Parathyroid adenoma (tissue), 2 donors: ENCODE results near the gene CALR3.
A peak's percentile ranks its signal among the peaks of the same experiment; 100 is the strongest.
"Not testable (repeated sequence)": the region's sequence is repeated elsewhere in the genome, so short reads cannot be mapped to it uniquely, and the experiment has no call there.

Experiments used
- H2AFZ ChIP-seq: fragments of 300-600 bp; sonication (generic); one replicate; pipeline ENCODE4 v1.7.0; 2017; ENCODE audit warnings: antibody characterized with exemption, mild to moderate bottlenecking
- H3K27ac ChIP-seq: fragments of 300-600 bp; sonication (generic); one replicate; pipeline ENCODE4 v1.7.0; 2017
- H3K27me3 ChIP-seq: fragments of 300-600 bp; sonication (generic); one replicate; pipeline ENCODE4 v1.7.0; 2017; ENCODE audit warnings: low read length; ENCODE audit not compliant: control insufficient read depth, insufficient read depth
- H3K36me3 ChIP-seq: fragments of 300-600 bp; sonication (generic); one replicate; pipeline ENCODE4 v1.7.0; 2017; ENCODE audit warnings: low read length; ENCODE audit not compliant: control insufficient read depth, insufficient read depth
- H3K4me1 ChIP-seq: fragments of 300-600 bp; sonication (generic); one replicate; pipeline ENCODE4 v1.7.0; 2017; ENCODE audit warnings: control low read depth
- H3K4me2 ChIP-seq: fragments of 300-600 bp; sonication (generic); one replicate; pipeline ENCODE4 v1.7.0; 2017; ENCODE audit warnings: low read length
- H3K4me3 ChIP-seq: fragments of 300-600 bp; sonication (generic); one replicate; pipeline ENCODE4 v1.7.0; 2017; ENCODE audit warnings: low read depth, low read length
- H3K79me2 ChIP-seq: fragments of 300-600 bp; sonication (generic); one replicate; pipeline ENCODE4 v1.7.0; 2017; ENCODE audit warnings: control low read depth
- H3K9ac ChIP-seq: fragments of 300-600 bp; sonication (generic); one replicate; pipeline ENCODE4 v1.7.0; 2017; ENCODE audit warnings: mild to moderate bottlenecking
- H3K9me3 ChIP-seq: fragments of 300-600 bp; sonication (generic); one replicate; pipeline ENCODE4 v1.7.0; 2017; ENCODE audit warnings: low read length; ENCODE audit not compliant: control insufficient read depth
- TF ChIP-seq, protein P1 (sequence below): fragments of 300-600 bp; sonication (generic); IDR thresholded peaks from one replicate; pipeline ENCODE4 v1.7.0; 2017; ENCODE audit warnings: antibody characterized with exemption, mild to moderate bottlenecking
- donor health status: primary hyperparathyroidism.

The CALR3 gene

DNA sequence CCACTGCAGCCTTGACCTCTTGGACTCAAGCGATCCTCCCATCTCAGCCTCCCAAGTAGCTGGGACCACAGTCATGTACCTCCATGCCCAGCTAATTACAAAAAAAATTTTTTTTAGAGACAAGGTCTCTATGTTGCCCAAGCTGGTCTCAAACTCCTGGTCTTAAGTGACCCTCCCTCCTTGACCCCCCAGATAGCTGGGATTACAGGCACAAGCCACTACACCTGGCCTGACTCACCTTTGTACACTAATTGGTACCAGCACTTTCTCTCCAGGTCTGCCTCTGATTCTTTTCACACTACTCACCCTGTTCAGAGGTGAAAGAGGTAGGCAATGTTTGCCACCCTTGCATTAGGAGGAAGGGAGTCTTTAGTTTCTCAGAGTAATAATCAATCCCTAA is 18.7 kb downstream of the CALR3 start:
- TF ChIP-seq, protein P1, sequence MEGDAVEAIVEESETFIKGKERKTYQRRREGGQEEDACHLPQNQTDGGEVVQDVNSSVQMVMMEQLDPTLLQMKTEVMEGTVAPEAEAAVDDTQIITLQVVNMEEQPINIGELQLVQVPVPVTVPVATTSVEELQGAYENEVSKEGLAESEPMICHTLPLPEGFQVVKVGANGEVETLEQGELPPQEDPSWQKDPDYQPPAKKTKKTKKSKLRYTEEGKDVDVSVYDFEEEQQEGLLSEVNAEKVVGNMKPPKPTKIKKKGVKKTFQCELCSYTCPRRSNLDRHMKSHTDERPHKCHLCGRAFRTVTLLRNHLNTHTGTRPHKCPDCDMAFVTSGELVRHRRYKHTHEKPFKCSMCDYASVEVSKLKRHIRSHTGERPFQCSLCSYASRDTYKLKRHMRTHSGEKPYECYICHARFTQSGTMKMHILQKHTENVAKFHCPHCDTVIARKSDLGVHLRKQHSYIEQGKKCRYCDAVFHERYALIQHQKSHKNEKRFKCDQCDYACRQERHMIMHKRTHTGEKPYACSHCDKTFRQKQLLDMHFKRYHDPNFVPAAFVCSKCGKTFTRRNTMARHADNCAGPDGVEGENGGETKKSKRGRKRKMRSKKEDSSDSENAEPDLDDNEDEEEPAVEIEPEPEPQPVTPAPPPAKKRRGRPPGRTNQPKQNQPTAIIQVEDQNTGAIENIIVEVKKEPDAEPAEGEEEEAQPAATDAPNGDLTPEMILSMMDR: no peak
- no peak overlapping the region for H3K4me2 ChIP-seq
- no peaks in the 10 kb centered on the region for H3K79me2 ChIP-seq
- no peak overlapping the region for H2AFZ ChIP-seq
- H3K9ac ChIP-seq: no peak overlapping the region
- no peak overlapping the region for H3K27ac ChIP-seq
- no peaks in the 10 kb centered on the region for H3K36me3 ChIP-seq
- no peaks in the 10 kb centered on the region for H3K4me1 ChIP-seq
- no peaks in the 10 kb centered on the region for H3K27me3 ChIP-seq
- H3K4me3 ChIP-seq: no peak overlapping the region
- H3K9me3 ChIP-seq: no peaks in the 10 kb centered on the region

DNA sequence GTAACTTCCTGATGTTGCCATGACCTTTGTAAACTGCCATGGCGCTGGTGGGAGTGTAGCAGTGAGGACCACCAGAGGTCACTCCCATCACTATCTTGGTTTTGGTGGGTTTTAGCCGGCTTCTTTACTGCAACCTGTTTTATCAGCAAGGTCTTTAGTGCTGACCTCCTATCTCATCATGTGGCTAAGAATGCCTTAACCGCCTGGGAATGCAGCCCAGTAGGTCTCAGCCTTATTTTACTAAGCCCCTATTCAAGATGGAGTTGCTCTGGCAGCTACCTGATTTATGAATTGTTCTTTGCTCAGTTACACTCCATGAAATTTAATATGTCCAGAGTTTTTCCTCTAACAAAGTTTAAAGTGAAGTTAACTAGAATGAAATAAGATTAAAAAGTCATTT is 19.6 kb downstream of the CALR3 start:
- H3K4me2 ChIP-seq: no peak overlapping the region
- H3K4me3 ChIP-seq: no peak overlapping the region
- no peak overlapping the region for H2AFZ ChIP-seq
- TF ChIP-seq, protein P1: no peak
- no peaks in the 10 kb centered on the region for H3K36me3 ChIP-seq
- H3K4me1 ChIP-seq: no peaks in the 10 kb centered on the region
- H3K27me3 ChIP-seq: no peaks in the 10 kb centered on the region
- H3K79me2 ChIP-seq: peaks cover under 1% of the 10 kb centered on the region
- no peaks in the 10 kb centered on the region for H3K9me3 ChIP-seq
- H3K27ac ChIP-seq: no peak overlapping the region
- no peak overlapping the region for H3K9ac ChIP-seq

DNA sequence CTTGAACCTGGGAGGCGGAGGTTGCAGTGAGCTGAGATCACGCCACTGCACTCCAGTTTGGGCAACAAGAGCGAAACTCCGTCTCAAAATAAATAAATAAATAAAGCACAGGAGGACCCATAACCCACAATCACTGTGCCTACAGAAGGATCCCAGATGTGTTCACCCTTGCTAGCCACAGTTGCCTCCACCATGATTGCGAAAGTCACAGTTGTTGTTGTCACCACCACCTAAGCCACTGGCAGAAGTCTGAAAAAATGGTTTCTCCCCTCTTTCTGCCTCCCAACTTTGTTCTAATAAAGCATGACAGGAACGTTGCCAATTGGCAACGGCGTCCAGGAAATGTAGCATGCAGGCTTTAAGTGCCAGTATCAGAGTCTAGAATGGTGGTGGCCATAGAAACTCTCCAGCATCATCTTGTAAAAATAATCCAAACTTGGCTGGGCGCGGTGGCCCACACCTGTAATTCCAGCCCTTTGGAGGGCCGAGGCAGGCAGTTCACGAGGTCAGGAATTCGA is 22.0 kb downstream of the CALR3 start:
- no peaks in the 10 kb centered on the region for H3K36me3 ChIP-seq
- no peak overlapping the region for H2AFZ ChIP-seq
- H3K27me3 ChIP-seq: no peaks in the 10 kb centered on the region
- H3K79me2 ChIP-seq: peaks cover 26% of the 10 kb centered on the region
- H3K9me3 ChIP-seq: no peaks in the 10 kb centered on the region
- TF ChIP-seq, protein P1: no peak
- H3K27ac ChIP-seq: no peak overlapping the region
- no peak overlapping the region for H3K4me2 ChIP-seq
- H3K9ac ChIP-seq: no peak overlapping the region
- H3K4me1 ChIP-seq: peaks cover 11% of the 10 kb centered on the region
- no peak overlapping the region for H3K4me3 ChIP-seq

DNA sequence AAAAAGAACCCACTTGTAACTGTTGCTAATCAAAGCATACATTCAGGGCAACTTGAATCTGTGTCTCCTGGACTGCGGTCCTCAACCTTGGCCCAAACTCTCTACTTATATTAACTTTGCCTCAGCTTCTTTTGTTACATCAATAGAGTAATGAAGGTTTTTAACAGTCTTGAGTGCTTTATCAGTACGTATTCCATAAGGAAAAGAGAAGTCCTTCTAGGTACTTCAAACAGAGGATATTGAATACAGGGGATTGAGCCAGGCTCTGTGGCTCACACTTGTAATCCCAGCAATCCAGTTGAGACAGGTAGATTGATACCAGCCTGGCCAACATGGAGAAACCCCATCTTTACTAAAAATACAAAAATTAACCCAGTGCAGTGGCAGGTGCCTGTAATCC is 23.0 kb downstream of the CALR3 start:
- Histone ChIP-seq H3K4me2 (no peak overlapping the region), H3K9ac (no peak overlapping the region), H3K27me3 (no peaks in the 10 kb centered on the region), H3K9me3 (no peaks in the 10 kb centered on the region), H3K36me3 (no peaks in the 10 kb centered on the region), H3K4me3 (no peak overlapping the region), H2AFZ (no peak overlapping the region), H3K79me2 (peaks cover 35% of the 10 kb centered on the region), H3K4me1 (peaks cover 11% of the 10 kb centered on the region), H3K27ac (no peak overlapping the region)
- TF ChIP-seq, protein P1: no peak

DNA sequence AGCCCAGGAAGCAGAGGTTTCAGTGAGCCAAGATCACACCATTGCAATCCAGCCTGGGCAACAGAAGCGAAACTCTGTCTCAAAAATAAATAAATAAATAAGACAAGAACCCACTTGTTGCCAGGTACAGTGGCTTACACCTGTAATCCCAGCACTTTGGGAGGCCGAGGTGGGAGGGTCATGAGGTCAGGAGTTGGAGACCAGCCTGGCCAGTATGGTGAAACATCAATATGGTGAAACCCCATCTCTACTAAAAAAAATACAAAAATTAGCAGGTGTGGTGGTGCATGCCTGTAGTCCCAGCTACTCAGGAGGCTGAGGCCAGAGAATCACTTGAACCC is 23.4 kb downstream of the CALR3 start:
- H3K4me3 ChIP-seq: peak overlapping the region; percentile 70
- H3K27me3 ChIP-seq, H3K36me3 ChIP-seq, H3K9me3 ChIP-seq: not testable (repeated sequence)
- peak overlapping the region; percentile 99 for H3K4me2 ChIP-seq
- peak overlapping the region; percentile 4 for H3K9ac ChIP-seq
- peak overlapping the region; percentile 55 for H3K27ac ChIP-seq
- H3K4me1 ChIP-seq: peaks cover 11% of the 10 kb centered on the region
- peak overlapping the region; percentile 78 for H2AFZ ChIP-seq
- H3K79me2 ChIP-seq: peaks cover 39% of the 10 kb centered on the region
